ENCODE measurements around the gene TMPRSS9. TPM values are rescaled to one million over a fixed set of nuclear protein-coding genes. Genes with fewer than 3 reads are reported as not detected.

The TMPRSS9 gene
- total and polyA plus RNA-seq, 2 experiments from 2014 or later: not detected

- Histone ChIP-seq H3K4me3 (no peak overlapping the region), H3K9me3 (ENCODE audit: low read depth) (no peaks in the 10 kb centered on the region), H3K27ac (no peak overlapping the region), H3K36me3 (peaks cover 5% of the 10 kb centered on the region), H3K4me1 (ENCODE audit: low read depth) (no peaks in the 10 kb centered on the region), H3K27me3 (no peaks in the 10 kb centered on the region)
- TF ChIP-seq, protein P1, sequence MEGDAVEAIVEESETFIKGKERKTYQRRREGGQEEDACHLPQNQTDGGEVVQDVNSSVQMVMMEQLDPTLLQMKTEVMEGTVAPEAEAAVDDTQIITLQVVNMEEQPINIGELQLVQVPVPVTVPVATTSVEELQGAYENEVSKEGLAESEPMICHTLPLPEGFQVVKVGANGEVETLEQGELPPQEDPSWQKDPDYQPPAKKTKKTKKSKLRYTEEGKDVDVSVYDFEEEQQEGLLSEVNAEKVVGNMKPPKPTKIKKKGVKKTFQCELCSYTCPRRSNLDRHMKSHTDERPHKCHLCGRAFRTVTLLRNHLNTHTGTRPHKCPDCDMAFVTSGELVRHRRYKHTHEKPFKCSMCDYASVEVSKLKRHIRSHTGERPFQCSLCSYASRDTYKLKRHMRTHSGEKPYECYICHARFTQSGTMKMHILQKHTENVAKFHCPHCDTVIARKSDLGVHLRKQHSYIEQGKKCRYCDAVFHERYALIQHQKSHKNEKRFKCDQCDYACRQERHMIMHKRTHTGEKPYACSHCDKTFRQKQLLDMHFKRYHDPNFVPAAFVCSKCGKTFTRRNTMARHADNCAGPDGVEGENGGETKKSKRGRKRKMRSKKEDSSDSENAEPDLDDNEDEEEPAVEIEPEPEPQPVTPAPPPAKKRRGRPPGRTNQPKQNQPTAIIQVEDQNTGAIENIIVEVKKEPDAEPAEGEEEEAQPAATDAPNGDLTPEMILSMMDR (IDR thresholded peaks at IDR 0.05; ENCODE audit: low read depth, low read length): no peak
- no peak for DNase-seq (ENCODE audit: low read depth in 1 of 2, low spot score in 1 of 2)
These were observed 38.3 kb upstream of the TMPRSS9 start for GRCh38 chr19:2321565-2322283.

DNA sequence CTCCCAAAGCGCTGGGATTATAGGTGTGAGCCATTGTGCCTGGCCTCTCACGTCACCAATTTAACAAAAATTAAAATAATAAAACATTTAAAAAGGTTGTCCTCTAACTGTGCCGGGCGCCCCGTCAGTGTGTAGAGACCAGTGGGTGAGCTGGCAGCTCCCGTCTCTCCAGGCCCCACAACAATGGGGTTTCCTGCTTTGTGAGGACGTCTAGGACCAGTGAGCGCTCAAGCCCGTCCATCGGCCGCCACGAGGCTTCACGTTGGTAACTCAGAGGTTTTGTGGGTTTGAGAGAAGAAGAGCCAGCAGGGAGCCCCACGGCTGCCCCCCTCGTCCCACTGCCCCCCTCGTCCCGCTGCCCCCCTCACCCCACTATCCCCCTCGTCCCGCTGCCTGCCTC is 36.4 kb upstream of the TMPRSS9 start:
- peaks cover 4% of the 10 kb centered on the region for H3K4me1 ChIP-seq (ENCODE audit: low read depth)
- no peak for DNase-seq (ENCODE audit: low read depth in 1 of 2, low spot score in 1 of 2)
- H3K4me3 ChIP-seq: no peak overlapping the region
- TF ChIP-seq, protein P1 (IDR thresholded peaks at IDR 0.05; ENCODE audit: low read depth, low read length): no peak
- peaks cover 5% of the 10 kb centered on the region for H3K36me3 ChIP-seq
- H3K27ac ChIP-seq: no peak overlapping the region
- H3K27me3 ChIP-seq: no peaks in the 10 kb centered on the region
- H3K9me3 ChIP-seq (ENCODE audit: low read depth): no peaks in the 10 kb centered on the region

GRCh38 chr19:2324220-2324948 is 35.7 kb upstream of the TMPRSS9 start:
- H3K27me3 ChIP-seq: no peaks in the 10 kb centered on the region
- no peak overlapping the region for H3K27ac ChIP-seq

GRCh38 chr19:2325281-2326046 is 34.6 kb upstream of the TMPRSS9 start:
- Histone ChIP-seq H3K9me3 (ENCODE audit: low read depth) (no peaks in the 10 kb centered on the region), H3K4me3 (no peak overlapping the region), H3K27ac (no peak overlapping the region), H3K36me3 (peaks cover 5% of the 10 kb centered on the region), H3K27me3 (no peaks in the 10 kb centered on the region), H3K4me1 (ENCODE audit: low read depth) (peaks cover 12% of the 10 kb centered on the region)
- TF ChIP-seq, protein P1 (IDR thresholded peaks at IDR 0.05; ENCODE audit: low read depth, low read length): no peak
- no peak for DNase-seq (ENCODE audit: low read depth in 1 of 2, low spot score in 1 of 2)

More at GRCh38 chr19:2324220-2324948, 35.7 kb upstream of the TMPRSS9 start:
- Histone ChIP-seq H3K4me3 (no peak overlapping the region), H3K36me3 (peaks cover 5% of the 10 kb centered on the region), H3K9me3 (ENCODE audit: low read depth) (no peaks in the 10 kb centered on the region), H3K4me1 (ENCODE audit: low read depth) (peaks cover 8% of the 10 kb centered on the region)
- DNase-seq (ENCODE audit: low read depth in 1 of 2, low spot score in 1 of 2): no peak
- TF ChIP-seq, protein P1 (IDR thresholded peaks at IDR 0.05; ENCODE audit: low read depth, low read length): no peak

DNA sequence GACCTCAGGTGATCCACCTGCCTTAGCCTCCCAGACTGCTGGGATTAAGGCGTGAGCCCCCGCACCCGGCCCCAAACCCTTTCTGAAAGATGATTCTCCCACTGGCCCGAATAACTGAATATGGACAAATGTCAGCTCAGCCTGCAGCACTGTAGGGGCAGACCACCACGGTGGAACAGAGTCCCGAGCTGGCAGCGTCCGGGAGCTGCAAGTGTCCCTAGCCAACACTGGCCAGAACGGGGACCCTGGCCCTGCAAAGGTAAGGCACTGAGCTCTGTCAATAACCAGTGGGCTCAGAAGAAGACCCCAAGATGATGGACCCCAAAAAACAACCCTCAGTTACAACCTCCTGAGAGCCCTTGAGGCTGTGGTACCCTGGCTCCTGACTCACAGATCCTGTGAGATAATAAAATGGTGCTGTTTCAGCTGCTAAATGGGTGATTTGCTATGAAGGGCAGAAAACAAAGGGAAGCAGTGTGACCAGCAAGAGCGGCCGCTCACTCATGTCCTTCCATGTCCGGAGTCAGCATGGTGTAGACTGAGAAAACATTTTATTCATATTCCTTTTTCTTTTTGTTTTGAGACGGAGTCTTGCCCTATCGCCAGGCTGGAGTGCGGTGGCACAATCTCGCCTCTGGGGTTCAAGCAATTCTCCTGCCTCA is 33.2 kb upstream of the TMPRSS9 start:
- Histone ChIP-seq H3K36me3 (peaks cover 5% of the 10 kb centered on the region), H3K9me3 (ENCODE audit: low read depth) (no peaks in the 10 kb centered on the region), H3K27ac (no peak overlapping the region), H3K4me1 (ENCODE audit: low read depth) (peaks cover 12% of the 10 kb centered on the region), H3K4me3 (no peak overlapping the region), H3K27me3 (no peaks in the 10 kb centered on the region)
- TF ChIP-seq, protein P1 (IDR thresholded peaks at IDR 0.05; ENCODE audit: low read depth, low read length): no peak
- DNase-seq (ENCODE audit: low read depth in 1 of 2, low spot score in 1 of 2): no peak

Data from cardiac muscle cell (in vitro differentiated cells and primary cell).